ENCODE results near the gene SBF2. TPM values are rescaled to one million over a fixed set of nuclear protein-coding genes. Genes with fewer than 3 reads are reported as not detected.

The SBF2 gene
- total RNA-seq, 2 donors from 2014 or later: 33.3 to 42.5 TPM

DNA sequence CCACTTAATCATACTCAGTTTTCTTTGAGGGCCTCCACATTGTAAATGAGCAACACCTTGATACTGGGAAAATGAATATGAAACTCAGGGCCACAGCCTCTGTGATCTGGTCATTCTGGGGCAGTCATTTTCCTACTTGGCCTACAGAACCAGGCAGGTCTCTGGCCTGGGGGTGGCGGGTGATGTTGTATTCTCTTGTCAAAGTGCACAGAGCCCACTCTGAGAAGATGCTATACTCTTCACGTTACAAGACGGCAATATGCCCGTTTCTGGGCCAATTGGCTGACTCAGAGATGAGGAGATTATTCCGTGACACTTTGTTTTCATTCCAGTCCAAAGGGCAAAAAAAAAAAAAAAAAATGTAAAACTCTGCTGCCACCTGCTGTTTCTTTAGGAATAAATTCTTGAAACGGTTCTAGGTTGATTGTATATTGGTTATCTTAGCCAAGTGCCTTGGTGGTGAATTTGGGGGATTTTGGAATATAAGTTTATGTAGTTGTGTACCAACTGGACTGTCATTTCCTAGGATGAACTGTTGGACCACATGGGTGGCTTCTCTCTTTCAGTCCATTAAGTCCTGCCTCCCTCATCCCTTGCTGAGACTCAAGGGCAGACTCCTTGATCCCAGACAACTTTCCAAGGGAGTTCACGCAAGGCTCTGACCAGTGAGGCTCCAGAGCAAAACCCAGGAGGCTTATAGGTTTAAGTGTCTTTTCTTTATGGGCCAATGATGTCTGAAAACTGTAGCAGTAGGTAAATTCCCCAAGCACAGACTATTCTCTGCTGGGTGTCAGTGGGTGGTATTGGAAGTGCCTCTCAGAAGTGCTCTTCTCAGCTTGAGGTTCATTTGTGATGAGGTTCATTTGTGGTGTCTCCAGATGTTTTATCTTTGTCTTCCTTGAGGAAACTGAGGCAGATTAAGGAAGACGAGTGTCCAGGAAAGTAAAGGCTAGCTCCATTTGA lies 29.1 kb upstream of the SBF2 start:
- H3K9me3 Mint-ChIP-seq: no peaks in the 10 kb centered on the region
- H3K4me3 Mint-ChIP-seq: peak overlapping the region; percentile 82
- peaks cover 20% of the 10 kb centered on the region for H3K4me1 Mint-ChIP-seq
- peak; percentile 78 for ATAC-seq (replicated peaks)
- H3K27me3 Mint-ChIP-seq: peaks cover 13% of the 10 kb centered on the region
- H3K27ac Mint-ChIP-seq: peak overlapping the region; percentile 97
- H3K36me3 Mint-ChIP-seq (ENCODE audit: low read depth): no peaks in the 10 kb centered on the region

DNA sequence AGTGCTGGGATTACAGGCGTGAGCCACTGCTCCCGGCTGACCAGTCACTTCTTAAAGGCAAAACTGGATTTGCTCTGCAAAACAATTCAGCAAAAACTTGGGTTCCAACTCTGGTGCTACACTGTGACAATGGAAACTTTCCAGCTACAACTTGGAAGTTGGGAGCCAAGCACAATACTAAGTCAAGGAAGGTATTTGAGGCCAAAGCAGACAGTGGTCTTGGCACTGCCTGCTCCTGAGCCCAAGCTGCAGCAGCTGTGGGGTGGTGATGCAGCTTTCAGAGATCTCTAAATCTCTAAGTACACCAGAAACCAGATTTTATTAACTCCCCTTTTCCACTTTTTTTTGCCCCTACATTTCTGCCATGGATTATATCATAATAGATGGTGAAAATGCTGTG lies 28.4 kb upstream of the SBF2 start:
- H3K4me1 Mint-ChIP-seq: peaks cover 20% of the 10 kb centered on the region
- no peaks in the 10 kb centered on the region for H3K9me3 Mint-ChIP-seq
- H3K36me3 Mint-ChIP-seq (ENCODE audit: low read depth): no peaks in the 10 kb centered on the region
- peak overlapping the region; percentile 97 for H3K27ac Mint-ChIP-seq
- peak overlapping the region; percentile 82 for H3K4me3 Mint-ChIP-seq
- no peak for ATAC-seq (replicated peaks)
- H3K27me3 Mint-ChIP-seq: peaks cover 13% of the 10 kb centered on the region

DNA sequence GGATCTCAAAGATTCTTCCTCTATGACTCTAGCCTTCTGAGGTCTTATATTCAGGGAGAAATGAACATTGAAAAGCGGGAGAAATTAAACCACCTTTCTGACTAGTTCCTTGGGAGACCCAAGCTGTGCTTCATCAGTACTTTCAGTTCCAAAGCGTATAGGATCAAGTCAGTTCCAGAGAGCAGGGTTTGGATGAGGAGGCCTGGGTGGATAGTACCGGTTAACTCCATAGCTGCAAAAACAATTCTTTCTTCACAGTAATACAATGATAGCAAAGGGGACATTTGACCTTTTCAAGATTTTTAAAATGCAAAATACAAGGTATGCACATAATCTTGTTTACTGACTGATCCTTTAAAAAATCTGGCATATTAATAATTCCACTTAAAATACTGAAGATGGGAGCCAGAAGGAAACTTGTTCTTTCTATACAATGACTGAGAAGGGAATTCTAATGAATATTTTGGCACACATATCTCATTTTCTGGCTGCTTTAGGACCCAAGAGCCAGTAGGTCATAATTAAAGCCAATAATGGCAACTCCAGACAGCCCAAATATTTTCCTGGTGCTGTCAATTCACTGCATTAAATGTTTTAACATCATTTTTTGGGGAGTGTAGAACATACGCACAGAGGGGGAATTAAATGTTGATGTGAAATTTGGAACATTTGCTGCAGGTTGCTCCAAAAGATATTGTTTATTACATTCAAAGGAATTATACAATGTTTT lies 26.9 kb upstream of the SBF2 start:
- Mint-ChIP-seq H3K27me3 (peaks cover 19% of the 10 kb centered on the region), H3K36me3 (ENCODE audit: low read depth) (no peaks in the 10 kb centered on the region), H3K4me1 (peaks cover 20% of the 10 kb centered on the region), H3K27ac (no peak overlapping the region), H3K4me3 (no peak overlapping the region), H3K9me3 (no peaks in the 10 kb centered on the region)
- no peak for ATAC-seq (replicated peaks)

- Mint-ChIP-seq H3K9me3 (no peaks in the 10 kb centered on the region), H3K4me3 (no peak overlapping the region), H3K27ac (no peak overlapping the region), H3K4me1 (peaks cover 20% of the 10 kb centered on the region), H3K27me3 (peaks cover 19% of the 10 kb centered on the region), H3K36me3 (ENCODE audit: low read depth) (no peaks in the 10 kb centered on the region)
- no peak for ATAC-seq (replicated peaks)
Measured at GRCh38 chr11:10319702-10320558, 25.9 kb upstream of the SBF2 start.

GRCh38 chr11:10318527-10318802 lies 24.4 kb upstream of the SBF2 start:
- H3K36me3 Mint-ChIP-seq (ENCODE audit: low read depth): no peaks in the 10 kb centered on the region
- H3K27me3 Mint-ChIP-seq: peaks cover 10% of the 10 kb centered on the region
- no peak for ATAC-seq (replicated peaks)
- peak overlapping the region; percentile 31 for H3K4me3 Mint-ChIP-seq
- H3K4me1 Mint-ChIP-seq: peaks cover 17% of the 10 kb centered on the region
- H3K9me3 Mint-ChIP-seq: no peaks in the 10 kb centered on the region
- H3K27ac Mint-ChIP-seq: peak overlapping the region; percentile 36

- Mint-ChIP-seq H3K9me3 (no peaks in the 10 kb centered on the region), H3K4me1 (peaks cover 13% of the 10 kb centered on the region), H3K36me3 (ENCODE audit: low read depth) (no peaks in the 10 kb centered on the region), H3K27ac (peak overlapping the region; percentile 36), H3K4me3 (peak overlapping the region; percentile 31), H3K27me3 (peaks cover 8% of the 10 kb centered on the region)
- ATAC-seq (replicated peaks): peak; percentile 56
Measured at GRCh38 chr11:10317776-10318526, 23.9 kb upstream of the SBF2 start.

DNA sequence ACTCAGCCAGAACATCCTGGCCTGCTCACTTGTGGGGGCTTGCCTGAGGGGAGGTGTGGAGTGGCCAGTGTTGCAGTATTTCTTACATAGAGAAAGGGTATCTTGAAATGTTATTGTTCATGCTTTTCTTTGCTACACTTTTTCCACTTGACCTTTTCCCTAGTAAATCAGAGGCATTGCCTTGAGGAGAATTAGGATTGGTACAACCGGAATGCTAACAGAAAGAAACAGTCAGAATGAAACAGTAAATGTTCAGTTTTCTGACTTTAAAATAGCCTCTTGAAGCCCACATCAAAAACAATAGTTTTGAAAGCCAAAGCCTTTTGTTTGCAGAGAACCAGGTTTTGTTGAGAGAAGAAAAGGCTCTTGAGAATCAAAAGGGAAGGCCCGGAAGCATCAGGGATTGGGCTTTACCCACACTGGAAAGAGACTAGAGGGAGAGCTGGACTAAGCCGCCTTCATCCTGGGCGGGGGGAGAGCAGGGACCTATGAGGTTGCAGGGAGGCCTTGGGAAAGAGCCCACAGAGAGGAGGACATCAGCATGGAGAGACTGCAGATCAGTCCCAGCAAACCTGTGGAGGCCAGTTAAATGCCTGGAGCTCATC lies 23.2 kb upstream of the SBF2 start:
- H3K27me3 Mint-ChIP-seq: peaks cover 8% of the 10 kb centered on the region
- no peaks in the 10 kb centered on the region for H3K36me3 Mint-ChIP-seq (ENCODE audit: low read depth)
- no peaks in the 10 kb centered on the region for H3K9me3 Mint-ChIP-seq
- H3K4me1 Mint-ChIP-seq: peaks cover 6% of the 10 kb centered on the region
- H3K4me3 Mint-ChIP-seq: peak overlapping the region; percentile 31
- peak; percentile 14 for ATAC-seq (replicated peaks)
- H3K27ac Mint-ChIP-seq: peak overlapping the region; percentile 28

- Mint-ChIP-seq H3K4me1 (peaks cover 11% of the 10 kb centered on the region), H3K27me3 (peaks cover 17% of the 10 kb centered on the region), H3K4me3 (no peak overlapping the region), H3K36me3 (ENCODE audit: low read depth) (no peaks in the 10 kb centered on the region), H3K27ac (no peak overlapping the region), H3K9me3 (no peaks in the 10 kb centered on the region)
- no peak for ATAC-seq (replicated peaks)
Measured at GRCh38 chr11:10315083-10315482, 21.1 kb upstream of the SBF2 start.

DNA sequence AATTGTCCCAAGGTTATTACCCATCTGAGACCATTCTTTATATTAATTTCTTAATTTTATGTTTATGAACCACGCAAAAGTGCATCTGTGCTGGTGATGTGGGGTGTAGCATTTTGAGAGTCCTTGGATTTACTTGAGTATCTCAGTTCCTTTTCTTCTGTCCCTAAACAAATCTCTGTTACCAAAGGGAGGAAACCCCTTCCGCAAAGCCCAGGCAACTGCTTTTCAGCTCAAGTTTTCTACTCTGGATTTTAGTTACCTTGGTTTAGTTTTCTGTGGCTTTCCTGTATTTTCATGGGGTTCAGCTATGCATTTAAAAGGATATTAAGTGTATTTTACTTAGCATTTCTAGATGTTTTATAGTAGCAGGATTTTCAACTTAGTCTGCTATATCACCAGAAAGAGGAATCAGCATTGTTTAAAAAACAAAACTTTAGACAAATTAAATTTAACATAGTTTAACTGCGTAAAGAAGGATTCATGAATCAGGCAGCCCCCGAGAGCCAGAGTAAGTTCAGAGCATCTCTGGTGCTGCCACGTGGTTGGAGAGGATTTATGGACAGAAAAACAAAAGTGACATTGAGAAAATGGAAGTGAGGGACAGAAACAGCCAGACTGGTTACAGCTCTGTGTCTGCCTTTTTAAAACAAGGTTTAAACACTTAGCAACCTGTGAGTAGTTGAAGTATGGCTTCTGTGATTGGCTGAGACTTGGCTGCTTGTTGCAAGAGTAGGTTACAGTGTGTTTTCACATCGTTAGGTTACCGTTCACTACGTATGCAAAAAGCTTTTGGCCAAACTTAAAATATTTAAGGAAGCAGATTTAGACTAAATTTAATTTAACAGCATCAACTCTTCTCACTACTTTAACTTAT lies 20.4 kb upstream of the SBF2 start:
- Mint-ChIP-seq H3K4me3 (no peak overlapping the region), H3K27ac (no peak overlapping the region), H3K9me3 (no peaks in the 10 kb centered on the region), H3K36me3 (ENCODE audit: low read depth) (no peaks in the 10 kb centered on the region), H3K4me1 (peaks cover 15% of the 10 kb centered on the region), H3K27me3 (peaks cover 15% of the 10 kb centered on the region)
- peak; percentile 64 for ATAC-seq (replicated peaks)

GRCh38 chr11:10311802-10312201 lies 17.8 kb upstream of the SBF2 start:
- no peaks in the 10 kb centered on the region for H3K9me3 Mint-ChIP-seq
- H3K36me3 Mint-ChIP-seq (ENCODE audit: low read depth): peaks cover 17% of the 10 kb centered on the region
- H3K27ac Mint-ChIP-seq: no peak overlapping the region
- ATAC-seq (replicated peaks): no peak
- peaks cover 13% of the 10 kb centered on the region for H3K4me1 Mint-ChIP-seq
- H3K4me3 Mint-ChIP-seq: no peak overlapping the region
- peaks cover 19% of the 10 kb centered on the region for H3K27me3 Mint-ChIP-seq

DNA sequence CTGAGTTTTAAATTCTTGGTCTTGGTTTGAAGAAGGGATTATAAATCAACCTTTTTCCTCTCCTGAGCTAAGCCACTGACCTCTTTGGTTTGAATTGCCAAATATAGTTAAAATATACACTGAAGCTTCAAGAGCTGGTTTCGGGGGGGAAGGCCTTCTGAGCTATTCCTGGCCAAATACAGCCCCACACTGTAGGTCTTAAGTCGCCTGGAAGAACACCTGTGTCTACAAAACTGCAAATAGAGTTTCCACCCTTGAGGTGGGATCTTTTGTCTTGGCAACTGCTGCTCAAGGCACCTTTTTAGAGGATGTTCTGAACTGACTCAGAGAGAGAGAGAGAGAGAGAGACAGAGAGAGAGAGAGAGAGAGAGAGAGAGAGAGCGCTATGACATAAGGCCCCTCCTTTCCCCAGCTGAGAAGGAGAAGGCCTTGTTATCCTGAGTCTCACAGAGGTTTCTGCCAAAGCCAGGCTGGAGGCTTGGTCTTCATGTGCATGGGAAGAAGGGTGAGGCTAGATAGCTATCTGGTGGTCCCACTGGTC lies 16.4 kb upstream of the SBF2 start:
- ATAC-seq (replicated peaks): no peak
- H3K9me3 Mint-ChIP-seq: no peaks in the 10 kb centered on the region
- H3K36me3 Mint-ChIP-seq (ENCODE audit: low read depth): peaks cover 31% of the 10 kb centered on the region
- peaks cover 17% of the 10 kb centered on the region for H3K27me3 Mint-ChIP-seq
- H3K4me1 Mint-ChIP-seq: peaks cover 13% of the 10 kb centered on the region
- peak overlapping the region; percentile 94 for H3K4me3 Mint-ChIP-seq
- peak overlapping the region; percentile 42 for H3K27ac Mint-ChIP-seq

DNA sequence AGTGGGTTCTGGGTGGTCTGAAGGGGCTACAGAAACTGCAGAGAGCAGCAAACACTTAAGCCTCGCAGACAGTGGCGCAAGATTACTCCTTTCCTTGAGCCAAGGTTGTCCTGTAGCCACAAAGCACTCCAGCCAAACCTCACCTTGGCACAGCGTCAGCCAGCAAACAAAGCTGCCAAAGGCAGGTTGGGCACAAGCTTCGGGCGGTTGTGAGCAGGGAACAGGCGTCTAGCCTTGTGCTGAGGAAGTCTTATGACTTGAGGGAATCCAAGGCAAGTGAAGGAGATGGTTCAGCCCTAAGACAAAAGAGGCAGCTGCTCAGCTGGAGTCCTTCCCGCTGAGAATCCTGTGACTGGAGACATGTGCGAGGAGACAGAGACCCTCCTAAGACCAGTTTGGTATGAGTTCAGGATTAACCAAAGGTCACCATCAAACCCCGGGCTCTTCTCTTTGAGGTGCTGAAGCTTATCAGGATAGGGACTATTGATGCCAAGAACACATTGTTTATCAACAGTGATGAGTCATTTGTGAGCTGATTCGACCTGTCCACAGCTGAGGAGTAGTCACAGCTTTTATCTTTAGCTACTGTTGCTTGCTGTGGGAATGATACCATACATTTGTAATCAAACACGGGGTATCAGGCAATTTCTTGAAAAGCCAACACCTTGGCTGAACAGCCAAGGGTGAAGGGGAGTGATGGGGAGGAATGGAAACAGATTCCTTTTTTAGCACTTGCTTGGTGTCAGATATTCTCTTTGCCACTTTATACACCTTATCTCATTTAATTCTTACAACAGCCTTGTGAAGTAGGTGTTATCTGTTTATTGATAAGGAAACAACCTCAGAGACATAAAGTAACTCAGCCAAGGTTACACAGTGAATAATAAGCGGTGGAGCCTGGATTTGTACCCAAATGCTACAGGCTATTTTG lies 15.4 kb upstream of the SBF2 start:
- no peaks in the 10 kb centered on the region for H3K9me3 Mint-ChIP-seq
- H3K27ac Mint-ChIP-seq: peak overlapping the region; percentile 97
- peak overlapping the region; percentile 94 for H3K4me3 Mint-ChIP-seq
- peaks cover 17% of the 10 kb centered on the region for H3K27me3 Mint-ChIP-seq
- H3K4me1 Mint-ChIP-seq: peaks cover 13% of the 10 kb centered on the region
- peak; percentile 15 for ATAC-seq (replicated peaks)
- H3K36me3 Mint-ChIP-seq (ENCODE audit: low read depth): peaks cover 39% of the 10 kb centered on the region
